HepG2 (cell line): Measurements from ENCODE around the gene TEKTIP1. TPM values are rescaled to one million over a fixed set of nuclear protein-coding genes. Genes with fewer than 3 reads are reported as not detected.

Experiments used
- ATF7-NPFF ChIP-seq: sonication (generic); formaldehyde crosslinking; IDR thresholded peaks from 2 replicates; pipeline ENCODE4 v1.8.1; 2023; ENCODE audit warnings: mild to moderate bottlenecking, low read depth, missing genetic modification reagents, moderate library complexity
- DNMT1 ChIP-seq: sonication (generic); formaldehyde crosslinking; IDR thresholded peaks from 2 replicates; pipeline ENCODE4 v1.5.1; 2020; ENCODE audit warnings: mild to moderate bottlenecking, missing genetic modification reagents
- GATA4 ChIP-seq: sonication (generic); IDR thresholded peaks from 2 replicates; pipeline ENCODE4 v1.6.1; 2016; ENCODE audit warnings: antibody characterized with exemption, low read depth, borderline replicate concordance
- HES4 ChIP-seq: sonication (generic); formaldehyde crosslinking; IDR thresholded peaks from 2 replicates; pipeline ENCODE4 v1.9.0; 2021; ENCODE audit warnings: mild to moderate bottlenecking, missing genetic modification reagents, borderline replicate concordance
- ISL2 ChIP-seq: sonication (generic); formaldehyde crosslinking; IDR thresholded peaks from 2 replicates; pipeline ENCODE4 v1.5.0; 2020; ENCODE audit warnings: missing genetic modification reagents
- JUNB ChIP-seq: sonication (generic); formaldehyde crosslinking; IDR thresholded peaks from 2 replicates; pipeline ENCODE4 v1.8.0; 2022; ENCODE audit warnings: missing genetic modification reagents, mild to moderate bottlenecking, borderline replicate concordance
- KDM1A ChIP-seq: IDR thresholded peaks from 2 replicates; pipeline ENCODE4 v1.6.1; 2016; ENCODE audit warnings: missing compliant biosample characterization
- KDM3A ChIP-seq: IDR thresholded peaks from 2 replicates; pipeline ENCODE4 v1.6.1; 2018; ENCODE audit warnings: low read depth, missing compliant biosample characterization
- KLF13 ChIP-seq: sonication (generic); formaldehyde crosslinking; IDR thresholded peaks from 2 replicates; pipeline ENCODE4 v1.4.0; 2020; ENCODE audit warnings: mild to moderate bottlenecking, missing genetic modification reagents
- MEIS2 ChIP-seq: sonication (generic); formaldehyde crosslinking; IDR thresholded peaks from 2 replicates; pipeline ENCODE4 v1.9.0; 2021; ENCODE audit warnings: mild to moderate bottlenecking, missing genetic modification reagents
- NFYC ChIP-seq: IDR thresholded peaks from 2 replicates; pipeline ENCODE4 v1.6.1; 2016; ENCODE audit warnings: missing genetic modification reagents, missing compliant biosample characterization
- POLR2G ChIP-seq: fragments of 200-400 bp; formaldehyde crosslinking; IDR thresholded peaks from 2 replicates; pipeline ENCODE4 v1.6.1; 2018; ENCODE audit warnings: mild to moderate bottlenecking, low read depth, low read length, moderate library complexity
- SALL2 ChIP-seq: sonication (generic); formaldehyde crosslinking; IDR thresholded peaks from 2 replicates; pipeline ENCODE4 v1.8.1; 2023; ENCODE audit warnings: mild to moderate bottlenecking, missing genetic modification reagents, inconsistent platforms
- SOX13 ChIP-seq, 3 experiments: fragments of 450-650 bp in 1 of 3; sonication (generic) in 1 of 3; formaldehyde crosslinking in 1 of 3; IDR thresholded peaks in 2 of 3; conservative IDR thresholded peaks in 1 of 3; 2 replicates each; pipeline versions ENCODE4 v1.5.0 to v1.6.1; 2016 to 2020; ENCODE audit warnings: antibody characterized with exemption in 1 of 3, mild to moderate bottlenecking in 1 of 3, missing compliant biosample characterization in 1 of 3, missing genetic modification reagents in 1 of 3, moderate library complexity in 1 of 3
- STAG1 ChIP-seq: sonication (generic); formaldehyde crosslinking; IDR thresholded peaks from 2 replicates; pipeline ENCODE4 v1.4.0; 2020; ENCODE audit warnings: missing genetic modification reagents
- SYNCRIP ChIP-seq: fragments of 200-400 bp; formaldehyde crosslinking; IDR thresholded peaks from 2 replicates; pipeline ENCODE4 v1.6.1; 2018; ENCODE audit warnings: mild to moderate bottlenecking, low read depth, low read length; ENCODE audit not compliant: insufficient read depth
- ZNF234 ChIP-seq: sonication (generic); formaldehyde crosslinking; conservative IDR thresholded peaks from 2 replicates; pipeline ENCODE4 v1.5.1; 2020; ENCODE audit warnings: mild to moderate bottlenecking, missing genetic modification reagents
- ZNF333 ChIP-seq: sonication (generic); formaldehyde crosslinking; IDR thresholded peaks from 2 replicates; pipeline ENCODE4 v1.4.0; 2020; ENCODE audit warnings: mild to moderate bottlenecking, missing genetic modification reagents, borderline replicate concordance
- ZNF709 ChIP-seq: sonication (generic); formaldehyde crosslinking; IDR thresholded peaks from 2 replicates; pipeline ENCODE4 v1.5.0; 2020; ENCODE audit warnings: mild to moderate bottlenecking, missing genetic modification reagents
- ZNF749 ChIP-seq: sonication (generic); formaldehyde crosslinking; IDR thresholded peaks from 2 replicates; pipeline ENCODE4 v1.8.0; 2022; ENCODE audit warnings: mild to moderate bottlenecking, missing genetic modification reagents, moderate library complexity, borderline replicate concordance
- ZNF75D ChIP-seq: sonication (generic); formaldehyde crosslinking; IDR thresholded peaks from 2 replicates; pipeline ENCODE4 v1.8.1; 2023; ENCODE audit warnings: missing genetic modification reagents, mild to moderate bottlenecking, borderline replicate concordance
- ZNF850 ChIP-seq: sonication (generic); formaldehyde crosslinking; conservative IDR thresholded peaks from 2 replicates; pipeline ENCODE4 v1.9.0; 2021; ENCODE audit warnings: mild to moderate bottlenecking, missing genetic modification reagents
- polyA plus RNA-seq, 8 experiments: library from polyadenylated mRNA; depleted of rRNA in 3 of 8; stranded (reverse) in 7 of 8; unstranded in 1 of 8; fragments of >200 nt; fragmentation: Illumina TruSeq in 4 of 8; extraction: Trizol in 4 of 8; gene quantifications; 2 replicates each; pipeline versions ENCODE4 v1.2.1 to v1.2.3, GENCODE V29; 2011 to 2016; ENCODE audit warnings: low read depth in 4 of 8, missing spikeins in 1 of 8, mixed read lengths in 1 of 8; ENCODE audit not compliant: insufficient read depth in 1 of 8
- total RNA-seq, 5 experiments: library from RNA; depleted of rRNA; stranded (reverse); fragments of >200 nt; fragmentation: Illumina TruSeq; extraction: Trizol; gene quantifications; 2 replicates each; pipeline ENCODE4 v1.2.3, GENCODE V29; 2016; ENCODE audit warnings: low read depth in 1 of 5
- TF ChIP-seq, protein P1 (sequence below): sonication (generic); formaldehyde crosslinking; IDR thresholded peaks from 2 replicates; pipeline ENCODE4 v1.5.1; 2020; ENCODE audit warnings: missing genetic modification reagents, mild to moderate bottlenecking, borderline replicate concordance
- TF ChIP-seq, protein P2 (sequence below): sonication (generic); formaldehyde crosslinking; IDR thresholded peaks from 2 replicates; pipeline ENCODE4 v1.4.0; 2020; ENCODE audit warnings: mild to moderate bottlenecking, low read depth, missing genetic modification reagents
- TF ChIP-seq, protein P3 (sequence below): sonication (generic); formaldehyde crosslinking; IDR thresholded peaks from 2 replicates; pipeline ENCODE4 v1.4.0; 2020; ENCODE audit warnings: missing genetic modification reagents

The TEKTIP1 gene
- total and polyA plus RNA-seq, 2 of the 13 experiments (the other 11 are each of a cell fraction or from before 2014, with no cell fraction given) = not detected

DNA sequence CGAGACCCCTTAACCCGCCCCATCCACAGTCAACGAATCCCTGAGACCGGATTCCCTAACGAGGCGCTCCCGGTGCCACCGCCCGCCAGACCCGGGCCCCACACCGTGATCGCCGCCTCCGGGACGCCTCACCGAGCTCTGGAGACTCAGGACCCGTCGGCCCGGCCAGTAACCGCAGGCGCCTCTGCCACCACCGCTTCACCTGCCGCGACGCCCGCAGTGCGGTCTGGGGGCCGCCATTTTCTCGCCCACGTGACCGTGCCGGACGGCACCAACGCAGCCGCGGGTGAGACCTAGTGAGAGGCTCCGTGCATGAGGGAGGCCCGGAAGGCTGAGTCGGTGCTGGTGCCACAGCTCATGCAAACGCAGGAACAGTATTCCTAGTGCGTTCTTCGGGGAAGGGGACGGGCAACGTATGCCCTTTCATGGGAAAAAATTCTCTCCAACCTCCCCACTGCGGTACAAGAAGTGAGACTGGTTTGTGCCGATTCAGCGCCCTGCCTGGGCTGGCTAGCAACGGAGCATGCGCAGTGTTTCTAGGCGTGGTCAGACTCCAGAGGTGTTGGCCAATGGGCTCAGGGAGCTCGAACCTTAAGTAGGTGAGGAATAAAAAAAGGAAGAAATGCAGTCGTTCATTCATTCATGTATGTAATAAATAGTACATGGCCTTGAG lies 38.4 kb upstream of the TEKTIP1 start, which contains the start of gene DOHH (continued):
- 0 out of 2 replicates have a peak, but pooled peaks have one; percentile 33 for TF ChIP-seq GATA4
- 0 out of 2 replicates have a peak, but pooled peaks have one; percentile 56 for TF ChIP-seq KDM3A (CRISPR knock-in tag)
- peak; percentile 78; the same call in 1 of the 2 replicates for TF ChIP-seq ATF7-NPFF (CRISPR knock-in tag)
- 0 out of 2 replicates have a peak, but pooled peaks have one; percentile 45 for TF ChIP-seq MEIS2
- no peak for TF ChIP-seq DNMT1
- peak; percentile 35 for TF ChIP-seq NFYC
- peak; percentile 92 for TF ChIP-seq POLR2G
- 0 out of 2 replicates have a peak, but pooled peaks have one; percentile 67 for TF ChIP-seq HES4 (CRISPR knock-in tag)
- TF ChIP-seq ZNF75D (CRISPR knock-in tag) = peak; percentile 63; the same call in 1 of the 2 replicates
- TF ChIP-seq, protein P1, sequence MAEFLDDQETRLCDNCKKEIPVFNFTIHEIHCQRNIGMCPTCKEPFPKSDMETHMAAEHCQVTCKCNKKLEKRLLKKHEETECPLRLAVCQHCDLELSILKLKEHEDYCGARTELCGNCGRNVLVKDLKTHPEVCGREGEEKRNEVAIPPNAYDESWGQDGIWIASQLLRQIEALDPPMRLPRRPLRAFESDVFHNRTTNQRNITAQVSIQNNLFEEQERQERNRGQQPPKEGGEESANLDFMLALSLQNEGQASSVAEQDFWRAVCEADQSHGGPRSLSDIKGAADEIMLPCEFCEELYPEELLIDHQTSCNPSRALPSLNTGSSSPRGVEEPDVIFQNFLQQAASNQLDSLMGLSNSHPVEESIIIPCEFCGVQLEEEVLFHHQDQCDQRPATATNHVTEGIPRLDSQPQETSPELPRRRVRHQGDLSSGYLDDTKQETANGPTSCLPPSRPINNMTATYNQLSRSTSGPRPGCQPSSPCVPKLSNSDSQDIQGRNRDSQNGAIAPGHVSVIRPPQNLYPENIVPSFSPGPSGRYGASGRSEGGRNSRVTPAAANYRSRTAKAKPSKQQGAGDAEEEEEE = no peak
- no peak for TF ChIP-seq SYNCRIP
- TF ChIP-seq ZNF749 (CRISPR knock-in tag) = peak; percentile 83; the same call in 1 of the 2 replicates
- TF ChIP-seq KDM1A = no peak
- TF ChIP-seq ZNF850 (CRISPR knock-in tag) = no peak
- TF ChIP-seq STAG1 (CRISPR knock-in tag) = no peak
- no peak for TF ChIP-seq JUNB (CRISPR knock-in tag)
- no peak; the same call in 1 of the 2 replicates for TF ChIP-seq ISL2 (CRISPR knock-in tag)
- peak; percentile 73; the same call in 1 of the 2 replicates for TF ChIP-seq ZNF333 (CRISPR knock-in tag)
- no peak for TF ChIP-seq SOX13 (IDR thresholded peaks at IDR 0.05)
- TF ChIP-seq SOX13 (CRISPR knock-in tag; conservative IDR thresholded peaks at IDR 0.05 in 1 of 2, IDR thresholded peaks at IDR 0.05 in 1 of 2) = no peak
- no peak for TF ChIP-seq ZNF234
- TF ChIP-seq, protein P2, sequence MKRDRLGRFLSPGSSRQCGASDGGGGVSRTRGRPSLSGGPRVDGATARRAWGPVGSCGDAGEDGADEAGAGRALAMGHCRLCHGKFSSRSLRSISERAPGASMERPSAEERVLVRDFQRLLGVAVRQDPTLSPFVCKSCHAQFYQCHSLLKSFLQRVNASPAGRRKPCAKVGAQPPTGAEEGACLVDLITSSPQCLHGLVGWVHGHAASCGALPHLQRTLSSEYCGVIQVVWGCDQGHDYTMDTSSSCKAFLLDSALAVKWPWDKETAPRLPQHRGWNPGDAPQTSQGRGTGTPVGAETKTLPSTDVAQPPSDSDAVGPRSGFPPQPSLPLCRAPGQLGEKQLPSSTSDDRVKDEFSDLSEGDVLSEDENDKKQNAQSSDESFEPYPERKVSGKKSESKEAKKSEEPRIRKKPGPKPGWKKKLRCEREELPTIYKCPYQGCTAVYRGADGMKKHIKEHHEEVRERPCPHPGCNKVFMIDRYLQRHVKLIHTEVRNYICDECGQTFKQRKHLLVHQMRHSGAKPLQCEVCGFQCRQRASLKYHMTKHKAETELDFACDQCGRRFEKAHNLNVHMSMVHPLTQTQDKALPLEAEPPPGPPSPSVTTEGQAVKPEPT (CRISPR knock-in tag) = no peak; the same call in 1 of the 2 replicates
- TF ChIP-seq ZNF709 (CRISPR knock-in tag) = peak; percentile 71; the same call in 1 of the 2 replicates
- TF ChIP-seq SALL2 = no peak; the same call in 1 of the 2 replicates
- TF ChIP-seq, protein P3, sequence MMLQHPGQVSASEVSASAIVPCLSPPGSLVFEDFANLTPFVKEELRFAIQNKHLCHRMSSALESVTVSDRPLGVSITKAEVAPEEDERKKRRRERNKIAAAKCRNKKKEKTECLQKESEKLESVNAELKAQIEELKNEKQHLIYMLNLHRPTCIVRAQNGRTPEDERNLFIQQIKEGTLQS (CRISPR knock-in tag) = peak; percentile 60
- TF ChIP-seq KLF13 (CRISPR knock-in tag) = 0 out of 2 replicates have a peak, but pooled peaks have one; percentile 71
